GM19099 (cell line): ENCODE measurements around the gene ADAMTS7.

Experiments used
- POLR2A ChIP-seq: IDR thresholded peaks from 3 replicates; pipeline ENCODE4 v1.6.1; 2011; ENCODE audit warnings: low read depth; ENCODE audit not compliant: insufficient read length; ENCODE audit errors: extremely low read depth

Gene ADAMTS7

DNA sequence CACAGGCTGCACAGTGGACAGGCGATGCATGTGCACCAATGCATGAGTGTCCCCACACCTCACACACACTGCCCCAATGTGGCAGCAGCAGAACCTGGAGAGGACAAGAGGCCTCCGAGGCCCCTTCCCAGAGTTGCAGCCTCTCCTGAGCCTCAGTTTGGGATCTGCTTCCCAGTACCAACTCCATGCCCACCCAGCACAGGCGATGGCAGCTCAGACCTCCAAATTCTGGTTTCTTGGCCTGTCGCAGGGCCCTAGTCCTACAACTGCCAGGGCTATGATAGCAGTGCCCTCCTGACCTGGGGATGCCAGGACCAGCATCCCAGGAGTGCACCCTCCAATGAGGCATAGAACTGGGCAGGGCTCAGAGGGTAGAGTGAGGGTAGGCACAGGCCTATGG lies 19.9 kb downstream of the ADAMTS7 start:
- no peak for TF ChIP-seq POLR2A

DNA sequence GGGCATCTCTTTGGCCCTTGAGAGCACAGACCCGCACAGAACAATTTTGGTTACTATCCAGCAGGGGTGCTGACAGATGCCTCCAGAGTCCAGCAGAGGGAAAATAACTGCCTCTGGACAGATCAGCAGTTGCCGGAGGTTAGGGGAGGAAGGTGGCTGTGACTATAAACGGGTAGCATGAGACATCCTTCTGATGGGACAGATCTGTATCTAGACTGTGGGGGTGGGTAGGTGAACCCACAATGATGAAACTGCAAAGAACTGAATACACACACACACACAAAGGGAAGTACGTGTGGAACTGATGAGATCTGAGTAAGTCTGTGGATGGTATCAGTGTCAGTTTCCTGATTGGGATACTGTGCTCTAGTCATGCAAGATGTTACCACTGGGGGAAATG lies 21.2 kb downstream of the ADAMTS7 start:
- TF ChIP-seq POLR2A: no peak

DNA sequence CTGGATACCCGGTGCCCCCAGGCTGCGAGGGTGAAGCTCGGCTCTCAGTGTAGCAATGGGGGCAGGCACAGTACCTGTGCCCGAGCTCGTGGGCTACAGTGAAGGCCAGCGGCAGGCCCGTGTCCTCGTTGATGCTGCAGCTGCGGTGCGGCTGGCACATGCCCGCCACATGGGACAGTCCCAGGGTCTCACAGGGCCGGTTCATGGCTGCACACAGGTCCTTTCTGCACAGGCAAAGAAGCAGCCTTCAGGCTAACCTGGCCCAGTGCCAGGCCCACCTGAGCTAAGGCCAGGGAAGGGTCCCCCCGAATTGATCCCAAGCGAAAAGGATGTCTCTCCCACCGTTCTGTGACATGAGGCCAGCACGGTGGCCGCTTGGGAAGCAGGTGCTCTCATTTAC lies 21.6 kb downstream of the ADAMTS7 start:
- TF ChIP-seq POLR2A: no peak

DNA sequence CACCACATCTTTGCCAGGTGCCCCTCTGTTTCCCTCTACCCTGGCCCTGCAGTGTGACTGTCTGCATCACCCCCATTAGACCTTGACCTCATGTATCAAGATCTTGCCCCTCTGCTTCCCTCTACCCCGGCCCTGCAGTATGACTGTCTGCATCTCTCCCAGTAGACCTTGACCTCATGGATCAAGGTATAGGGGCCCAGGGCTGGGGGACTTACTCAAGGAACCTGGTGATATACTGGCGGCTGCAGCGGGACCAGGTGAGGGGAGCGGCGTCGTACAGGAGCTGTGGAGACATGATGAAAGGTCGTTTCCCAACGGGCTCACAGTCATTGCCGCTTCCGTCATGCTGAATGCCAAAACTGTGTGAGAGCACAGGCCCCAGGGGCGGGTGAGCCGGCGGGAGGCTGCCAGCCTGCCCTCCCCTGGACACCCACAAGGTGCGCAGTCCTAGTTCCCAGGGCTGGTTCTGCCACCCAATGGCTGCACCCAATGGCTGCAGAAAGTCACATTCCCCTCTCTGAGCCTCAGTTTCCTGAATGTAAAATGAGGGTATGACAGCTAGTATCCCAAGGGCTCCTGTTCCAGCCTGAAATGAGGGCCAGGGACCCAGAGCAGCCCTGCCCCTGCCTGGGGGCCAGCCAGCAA lies 23.1 kb downstream of the ADAMTS7 start:
- TF ChIP-seq POLR2A: no peak

GRCh38 chr15:78778422-78778821 lies 32.8 kb downstream of the ADAMTS7 start:
- no peak for TF ChIP-seq POLR2A

DNA sequence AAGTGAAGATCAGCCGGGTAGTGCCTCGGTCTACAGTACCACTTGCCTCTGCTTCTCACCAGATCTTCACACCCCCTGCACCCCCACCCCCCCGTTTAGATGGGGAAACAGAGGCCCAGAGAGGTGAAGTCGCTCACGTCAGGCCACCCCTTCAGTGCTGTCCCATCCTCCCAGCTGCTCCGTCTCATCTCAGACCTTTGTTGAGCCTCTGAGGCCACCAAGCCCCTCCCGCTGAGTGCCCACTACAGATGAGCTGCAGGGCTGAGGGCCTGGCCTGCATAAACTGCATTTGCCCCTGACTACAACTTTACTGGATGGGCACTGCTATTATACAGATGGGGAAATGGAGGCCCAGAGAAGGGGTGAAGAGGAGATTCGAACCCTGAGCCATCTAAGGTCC lies 35.8 kb downstream of the ADAMTS7 start:
- TF ChIP-seq POLR2A: no peak

DNA sequence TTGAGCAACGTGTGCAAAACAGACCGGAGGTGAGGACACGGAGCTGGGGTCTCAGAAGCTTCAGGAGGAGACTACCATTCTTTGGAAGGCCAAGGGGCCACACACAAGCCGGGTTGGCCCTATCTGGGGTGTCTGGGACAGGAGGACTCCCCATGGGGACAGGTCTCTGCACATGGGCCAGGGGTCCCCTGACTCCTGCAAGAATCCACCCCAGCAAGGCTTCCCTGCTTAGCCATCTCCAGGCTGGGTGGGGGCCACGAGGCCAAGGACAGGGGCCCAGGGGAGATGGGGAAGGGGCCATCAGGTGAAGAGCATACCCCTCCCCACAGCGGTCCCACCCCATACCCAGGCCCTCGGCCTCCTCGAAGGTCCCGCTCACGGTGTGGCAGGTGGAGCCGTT lies 38.5 kb downstream of the ADAMTS7 start:
- TF ChIP-seq POLR2A: no peak

GRCh38 chr15:78768531-78769408 lies 42.5 kb downstream of the ADAMTS7 start:
- TF ChIP-seq POLR2A: no peak

DNA sequence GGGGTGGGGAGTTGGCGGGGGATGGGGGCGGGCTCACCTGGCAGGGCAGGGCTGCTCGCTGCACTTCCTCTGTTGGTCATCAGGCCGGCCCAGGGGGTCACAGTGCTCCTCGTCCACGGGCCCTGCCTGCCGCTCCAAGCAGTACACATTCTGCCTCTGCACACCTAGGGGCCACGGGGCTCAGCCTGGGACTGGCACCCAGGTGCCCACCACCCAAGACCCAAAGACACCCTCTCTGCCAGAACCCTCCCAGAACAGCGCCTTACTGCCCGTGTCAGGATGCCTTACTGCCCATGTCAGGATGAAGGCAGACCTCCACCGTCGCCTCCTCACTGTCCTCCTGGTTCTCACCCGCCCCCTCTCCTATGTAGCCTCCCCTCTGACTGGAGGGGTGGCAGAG lies 43.2 kb downstream of the ADAMTS7 start:
- TF ChIP-seq POLR2A: no peak

- no peak for TF ChIP-seq POLR2A
Observed at GRCh38 chr15:78767331-78767951, 43.8 kb downstream of the ADAMTS7 start.

DNA sequence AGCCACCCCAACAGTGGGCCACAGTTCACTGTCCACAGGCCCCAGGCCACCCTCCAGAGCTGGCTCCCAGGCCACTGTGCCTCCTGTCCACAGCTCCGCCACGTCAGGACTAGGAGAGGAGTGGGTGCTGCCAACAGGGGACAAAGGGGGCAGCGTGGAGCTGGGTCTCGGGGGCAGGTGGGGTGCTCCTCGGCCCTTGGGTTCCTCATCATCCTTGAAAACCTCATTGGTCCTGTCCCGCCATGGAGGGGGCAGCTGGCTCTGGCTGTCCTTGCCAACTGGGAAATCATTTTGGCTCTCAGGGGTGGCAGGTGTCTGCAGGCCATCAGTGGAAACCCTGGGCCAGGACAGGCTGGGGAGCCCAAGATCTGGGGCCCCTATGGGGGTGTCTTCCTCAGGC lies 45.2 kb downstream of the ADAMTS7 start:
- TF ChIP-seq POLR2A: no peak

DNA sequence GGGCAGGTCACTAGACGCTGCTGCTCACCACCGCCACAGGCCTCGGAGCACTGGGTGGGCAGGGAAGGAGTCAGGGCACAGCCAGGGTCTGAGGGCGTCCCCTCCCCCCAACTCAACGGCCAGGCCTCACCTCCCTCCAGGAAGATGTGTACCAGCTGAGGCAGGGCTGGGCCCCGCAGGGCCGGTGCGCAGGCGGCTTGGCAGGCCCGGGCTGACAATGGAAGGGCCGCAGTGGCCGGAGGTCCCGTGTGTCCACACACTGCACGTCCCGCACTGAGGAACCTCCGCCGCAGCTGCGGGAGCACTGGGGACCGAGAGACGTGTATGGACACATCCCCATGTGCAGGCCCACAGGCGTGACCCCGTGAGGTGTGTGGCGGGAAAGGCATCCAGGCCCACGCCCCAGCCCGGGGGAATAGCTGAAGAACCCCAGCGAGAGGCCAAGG lies 47.4 kb downstream of the ADAMTS7 start:
- TF ChIP-seq POLR2A: no peak

DNA sequence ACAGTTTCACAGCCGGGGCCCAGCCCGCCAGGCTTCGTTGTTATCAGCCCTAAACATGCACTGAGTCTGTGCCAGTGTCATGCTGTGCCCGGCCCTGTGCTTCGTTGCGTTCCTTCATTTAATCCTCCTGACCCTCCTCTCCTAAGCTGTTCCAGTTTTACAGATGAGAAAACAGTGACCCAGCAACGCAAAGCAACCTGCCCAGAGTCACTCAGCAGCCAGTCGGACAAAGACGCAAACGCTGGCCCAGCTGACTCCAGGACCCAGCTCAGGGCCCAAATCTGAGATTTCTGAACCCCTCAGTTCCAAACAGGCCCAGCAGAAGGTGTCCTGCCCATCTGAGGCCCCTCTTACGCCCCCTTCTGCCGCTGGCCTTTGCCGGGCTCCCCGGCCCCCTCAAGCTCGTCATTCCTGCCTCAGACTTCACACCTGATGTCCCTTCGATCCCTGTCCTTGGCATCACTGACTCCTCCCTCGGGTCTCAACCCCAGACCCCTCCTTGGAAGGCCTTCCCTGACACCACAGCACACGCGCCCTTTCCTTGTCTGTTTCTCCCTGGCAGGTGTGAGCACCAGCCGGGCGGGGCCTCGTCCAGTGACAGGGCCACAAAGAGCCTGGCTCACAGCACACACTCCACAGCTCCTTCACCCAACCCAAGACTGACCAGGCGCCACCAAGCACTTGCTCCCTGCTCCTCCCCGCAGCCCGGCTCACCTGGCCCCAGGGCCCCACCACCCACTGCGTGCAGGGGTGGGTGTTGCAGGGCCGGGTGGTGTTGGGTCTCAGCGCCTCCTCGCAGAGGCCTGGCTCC lies 48.1 kb downstream of the ADAMTS7 start:
- TF ChIP-seq POLR2A: no peak

GRCh38 chr15:78761891-78762385 lies 49.3 kb downstream of the ADAMTS7 start:
- no peak for TF ChIP-seq POLR2A

GRCh38 chr15:78761475-78761874 lies 49.8 kb downstream of the ADAMTS7 start:
- peak; percentile 51 for TF ChIP-seq POLR2A
